ENCODE data around the gene SIRT7.

SIRT7 gene

GRCh38 chr17:81885454-81885853 lies 32.5 kb downstream of the SIRT7 start:
- no peak for DNase-seq

GRCh38 chr17:81884968-81885367 lies 33.0 kb downstream of the SIRT7 start:
- no peak for DNase-seq

GRCh38 chr17:81884520-81884919 lies 33.5 kb downstream of the SIRT7 start:
- no peak for DNase-seq

- no peak for DNase-seq
These were observed 38.9 kb downstream of the SIRT7 start for GRCh38 chr17:81879121-81879520.

- DNase-seq = no peak
These were observed 39.7 kb downstream of the SIRT7 start for GRCh38 chr17:81878294-81878693.

GRCh38 chr17:81877569-81877968 lies 40.4 kb downstream of the SIRT7 start:
- DNase-seq = no peak

- DNase-seq = peak; percentile 97
These were observed 46.4 kb downstream of the SIRT7 start for GRCh38 chr17:81871387-81872230.

- no peak for DNase-seq
These were observed 47.0 kb downstream of the SIRT7 start, which contains the start of gene ARHGDIA for GRCh38 chr17:81870981-81871386. ARHGDIA (minus strand) TSS chr17:81871337; CDS start chr17:81869930, 1,407 bp downstream.

- DNase-seq = peak; percentile 43
These were observed 47.6 kb downstream of the SIRT7 start for GRCh38 chr17:81870131-81870980.

- DNase-seq = peak; percentile 46
These were observed 48.5 kb downstream of the SIRT7 start for GRCh38 chr17:81869221-81870130.

GRCh38 chr17:81868674-81869220 lies 49.2 kb downstream of the SIRT7 start:
- peak; percentile 25 for DNase-seq

GRCh38 chr17:81867991-81868673 lies 49.8 kb downstream of the SIRT7 start:
- DNase-seq = peak; percentile 23

GRCh38 chr17:81867170-81867990 lies 50.6 kb downstream of the SIRT7 start:
- DNase-seq = peak; percentile 40

GRCh38 chr17:81866440-81867169 lies 51.4 kb downstream of the SIRT7 start:
- DNase-seq = peak; percentile 19

- no peak for DNase-seq
These were observed 52.1 kb downstream of the SIRT7 start for GRCh38 chr17:81865733-81866439.

GRCh38 chr17:81865358-81865732 lies 52.6 kb downstream of the SIRT7 start:
- no peak for DNase-seq

- no peak for DNase-seq
These were observed 53.9 kb downstream of the SIRT7 start for GRCh38 chr17:81863833-81864768.

GRCh38 chr17:81863123-81863675 lies 54.8 kb downstream of the SIRT7 start:
- DNase-seq = no peak
